CD8-positive, alpha-beta memory T cell (primary cell): ENCODE measurements around the gene ZNRF1. TPM values are rescaled to one million over a fixed set of nuclear protein-coding genes. Genes with fewer than 3 reads are reported as not detected.

Experiments used
- CTCF ChIA-PET: fragments of 350-600 bp; sonication (Branson Sonifier 250); formaldehyde crosslinking; loops from one replicate; lab custom pipeline; 2021; ENCODE audit warnings: antibody characterized with exemption; lab: Charles Lee
- POLR2A ChIA-PET: fragments of 350-600 bp; sonication (Branson Sonifier 250); formaldehyde crosslinking; loops from one replicate; lab custom pipeline; 2021; ENCODE audit warnings: antibody characterized with exemption; lab: Charles Lee
- DNase-seq, 5 donors: peaks; one replicate each; pipeline versions ENCODE4 v3.0.0 to v3.0.0-alpha.2; 2020 to 2022; ENCODE audit warnings: mixed read lengths in 1 of 5
- H3K27ac ChIP-seq: one replicate; pipeline ENCODE4 v1.7.0; 2013; ENCODE audit warnings: low read depth, mild to moderate bottlenecking, low read length, moderate library complexity
- H3K27me3 ChIP-seq: 2 replicates; pipeline ENCODE4 v1.7.0; 2013; ENCODE audit warnings: low read length, mild to moderate bottlenecking; ENCODE audit not compliant: insufficient read depth, poor library complexity, severe bottlenecking
- H3K36me3 ChIP-seq: 2 replicates; pipeline ENCODE4 v1.7.0; 2013; ENCODE audit warnings: mild to moderate bottlenecking, low read length, moderate library complexity; ENCODE audit not compliant: insufficient read depth
- H3K4me1 ChIP-seq: 2 replicates; pipeline ENCODE4 v1.7.0; 2013; ENCODE audit warnings: mild to moderate bottlenecking, low read length, moderate library complexity; ENCODE audit not compliant: insufficient read depth
- H3K4me3 ChIP-seq: 2 replicates; pipeline ENCODE4 v1.7.0; 2013; ENCODE audit warnings: mild to moderate bottlenecking, low read length
- H3K9me3 ChIP-seq: 2 replicates; pipeline ENCODE4 v1.7.0; 2013; ENCODE audit warnings: mild to moderate bottlenecking, low read length
- H3K27ac Mint-ChIP-seq, 8 donors: one replicate each; pipeline ENCODE4 v1.8.0; 2020 to 2021; ENCODE audit warnings: mixed read lengths in 8 of 8, mild to moderate bottlenecking in 6 of 8, inconsistent platforms in 3 of 8, moderate library complexity in 3 of 8
- H3K27me3 Mint-ChIP-seq, 2 donors: one replicate each; pipeline ENCODE4 v1.8.0; 2020 to 2021; ENCODE audit warnings: mixed read lengths in 2 of 2, mild to moderate bottlenecking in 1 of 2, moderate library complexity in 1 of 2
- H3K36me3 Mint-ChIP-seq, 3 donors: one replicate each; pipeline ENCODE4 v1.8.0; 2020 to 2021; ENCODE audit warnings: mixed read lengths in 3 of 3, inconsistent platforms in 1 of 3, mild to moderate bottlenecking in 1 of 3
- H3K4me1 Mint-ChIP-seq, 3 donors: one replicate each; pipeline ENCODE4 v1.8.0; 2020 to 2021; ENCODE audit warnings: mixed read lengths in 3 of 3, inconsistent platforms in 1 of 3, mild to moderate bottlenecking in 1 of 3
- H3K4me3 Mint-ChIP-seq, 7 donors: one replicate each; pipeline ENCODE4 v1.8.0; 2020 to 2021; ENCODE audit warnings: mixed read lengths in 7 of 7, mild to moderate bottlenecking in 6 of 7, moderate library complexity in 4 of 7, inconsistent platforms in 2 of 7
- H3K9me3 Mint-ChIP-seq, 5 donors: one replicate each; pipeline ENCODE4 v1.8.0; 2020 to 2022; ENCODE audit warnings: mixed read lengths in 5 of 5, mild to moderate bottlenecking in 3 of 5, moderate library complexity in 2 of 5, inconsistent platforms in 1 of 5
- polyA plus RNA-seq: library from polyadenylated mRNA; unstranded; fragments of 300-500 nt; fragmentation: Illumina TruSeq; gene quantifications from one replicate; pipeline ENCODE4 v1.2.3, GENCODE V29; 2021
- total RNA-seq, 2 experiments: library from RNA; stranded (reverse); gene quantifications; one replicate each; pipeline ENCODE4 v1.2.3, GENCODE V29; 2021

Gene ZNRF1
- total and polyA plus RNA-seq, 3 experiments from 2014 or later = 2.2 to 14.1 (median 10.8) TPM

- CTCF ChIA-PET = interaction anchor here (1.0 to 1.9 kb wide), 3 partner anchors 22 to 191 kb away, joined by 3 to 12 read pairs (median 7); no protein-coding TSS in a partner anchor
- Histone ChIP-seq H3K27ac (peak overlapping the region; percentile 33), H3K4me1 (peaks cover 41% of the 10 kb centered on the region), H3K36me3 (no peaks in the 10 kb centered on the region), H3K27me3 (no peaks in the 10 kb centered on the region), H3K4me3 (peak overlapping the region; percentile 49), H3K9me3 (no peaks in the 10 kb centered on the region)
- H3K27me3 Mint-ChIP-seq = peaks cover 0 to 5% of the 10 kb centered on the region in 2 donors
- peak overlapping the region; percentile 41 to 93 (median 88) for H3K27ac Mint-ChIP-seq
- DNase-seq = no peak
- no peaks in the 10 kb centered on the region for H3K9me3 Mint-ChIP-seq
- POLR2A ChIA-PET = no interaction called here
- peaks cover 32 to 48% (median 46%) of the 10 kb centered on the region in 3 donors for H3K4me1 Mint-ChIP-seq
- no peaks in the 10 kb centered on the region for H3K36me3 Mint-ChIP-seq
- peak overlapping the region; percentile 3 to 77 (median 52) for H3K4me3 Mint-ChIP-seq
Observed at GRCh38 chr16:75075688-75076268, 77.0 kb downstream of the ZNRF1 start.

- no peak overlapping the region for H3K4me3 Mint-ChIP-seq
- H3K9me3 Mint-ChIP-seq = no peaks in the 10 kb centered on the region
- Histone ChIP-seq H3K36me3 (no peaks in the 10 kb centered on the region), H3K27me3 (no peaks in the 10 kb centered on the region), H3K27ac (no peak overlapping the region), H3K4me1 (peaks cover 37% of the 10 kb centered on the region), H3K4me3 (no peak overlapping the region), H3K9me3 (no peaks in the 10 kb centered on the region)
- H3K36me3 Mint-ChIP-seq = no peaks in the 10 kb centered on the region
- peaks cover 0 to 5% of the 10 kb centered on the region in 2 donors for H3K27me3 Mint-ChIP-seq
- CTCF ChIA-PET = no interaction called here
- DNase-seq = no peak
- POLR2A ChIA-PET = no interaction called here
- peaks cover 28 to 36% (median 35%) of the 10 kb centered on the region in 3 donors for H3K4me1 Mint-ChIP-seq
- no peak overlapping the region for H3K27ac Mint-ChIP-seq
Observed at GRCh38 chr16:75078886-75079285, 80.1 kb downstream of the ZNRF1 start.

- peaks cover 0 to 2% of the 10 kb centered on the region in 2 donors for H3K27me3 Mint-ChIP-seq
- ChIA-PET CTCF (no interaction called here), POLR2A (no interaction called here)
- H3K36me3 Mint-ChIP-seq = no peaks in the 10 kb centered on the region
- Histone ChIP-seq H3K27ac (no peak overlapping the region), H3K27me3 (no peaks in the 10 kb centered on the region), H3K9me3 (no peaks in the 10 kb centered on the region), H3K4me3 (no peak overlapping the region), H3K36me3 (no peaks in the 10 kb centered on the region), H3K4me1 (peaks cover 31% of the 10 kb centered on the region)
- no peak for DNase-seq
- H3K4me3 Mint-ChIP-seq = peak overlapping the region in 1 of 7 donors; percentile 64
- H3K9me3 Mint-ChIP-seq = no peaks in the 10 kb centered on the region
- no peak overlapping the region for H3K27ac Mint-ChIP-seq
- H3K4me1 Mint-ChIP-seq = peaks cover 23 to 31% (median 30%) of the 10 kb centered on the region in 3 donors
Observed at GRCh38 chr16:75079346-75079926, 80.6 kb downstream of the ZNRF1 start.

- H3K4me3 ChIP-seq = no peak overlapping the region
- peaks cover 24% of the 10 kb centered on the region for H3K4me1 ChIP-seq
- peak overlapping the region in 1 of 8 donors; percentile 39 for H3K27ac Mint-ChIP-seq
- H3K4me3 Mint-ChIP-seq = no peak overlapping the region
- H3K27me3 Mint-ChIP-seq = peaks cover 0 to 2% of the 10 kb centered on the region in 2 donors
- DNase-seq = no peak
- H3K36me3 Mint-ChIP-seq = no peaks in the 10 kb centered on the region
- H3K27me3 ChIP-seq = no peaks in the 10 kb centered on the region
- no peaks in the 10 kb centered on the region for H3K9me3 ChIP-seq
- H3K27ac ChIP-seq = no peak overlapping the region
- peaks cover 16 to 22% (median 21%) of the 10 kb centered on the region in 3 donors for H3K4me1 Mint-ChIP-seq
- CTCF ChIA-PET = no interaction called here
- POLR2A ChIA-PET = no interaction called here
- no peaks in the 10 kb centered on the region for H3K36me3 ChIP-seq
- H3K9me3 Mint-ChIP-seq = no peaks in the 10 kb centered on the region
Observed at GRCh38 chr16:75080205-75081029, 81.6 kb downstream of the ZNRF1 start.

- Mint-ChIP-seq H3K27me3 (peaks cover 0 to 2% of the 10 kb centered on the region in 2 donors), H3K4me3 (no peak overlapping the region), H3K36me3 (no peaks in the 10 kb centered on the region), H3K27ac (peak overlapping the region in 2 of 8 donors; percentile 15 to 32), H3K9me3 (peaks cover 0 to 1% (median 0%) of the 10 kb centered on the region in 5 donors), H3K4me1 (peaks cover 7 to 13% (median 12%) of the 10 kb centered on the region in 3 donors)
- CTCF ChIA-PET = no interaction called here
- no peak overlapping the region for H3K27ac ChIP-seq
- H3K4me3 ChIP-seq = no peak overlapping the region
- no peaks in the 10 kb centered on the region for H3K36me3 ChIP-seq
- POLR2A ChIA-PET = no interaction called here
- no peak for DNase-seq
- H3K27me3 ChIP-seq = no peaks in the 10 kb centered on the region
- H3K4me1 ChIP-seq = peaks cover 15% of the 10 kb centered on the region
- H3K9me3 ChIP-seq = no peaks in the 10 kb centered on the region
Observed at GRCh38 chr16:75081179-75081859, 82.5 kb downstream of the ZNRF1 start.

- ChIA-PET CTCF (no interaction called here), POLR2A (no interaction called here)
- no peaks in the 10 kb centered on the region for H3K27me3 Mint-ChIP-seq
Observed at GRCh38 chr16:75083813-75084212, 85.0 kb downstream of the ZNRF1 start.

GRCh38 chr16:75085556-75085955 is 86.7 kb downstream of the ZNRF1 start:
- CTCF ChIA-PET = interaction anchor here (0.8 kb wide), 1 partner anchor 25 kb away, joined by 3 read pairs; no protein-coding TSS in a partner anchor
- Mint-ChIP-seq H3K4me1 (no peaks in the 10 kb centered on the region), H3K36me3 (no peaks in the 10 kb centered on the region), H3K27me3 (no peaks in the 10 kb centered on the region), H3K4me3 (no peak overlapping the region), H3K9me3 (peaks cover 0 to 1% (median 0%) of the 10 kb centered on the region in 5 donors), H3K27ac (peak overlapping the region in 1 of 8 donors; percentile 48)
- no peak overlapping the region for H3K27ac ChIP-seq
- POLR2A ChIA-PET = no interaction called here
- no peaks in the 10 kb centered on the region for H3K27me3 ChIP-seq
- H3K9me3 ChIP-seq = no peaks in the 10 kb centered on the region
- H3K4me3 ChIP-seq = no peak overlapping the region
- DNase-seq = no peak
- no peaks in the 10 kb centered on the region for H3K36me3 ChIP-seq
- no peaks in the 10 kb centered on the region for H3K4me1 ChIP-seq

More at GRCh38 chr16:75083813-75084212, 85.0 kb downstream of the ZNRF1 start:
- Histone ChIP-seq H3K27ac (no peak overlapping the region), H3K36me3 (no peaks in the 10 kb centered on the region), H3K4me1 (no peaks in the 10 kb centered on the region), H3K4me3 (no peak overlapping the region), H3K9me3 (no peaks in the 10 kb centered on the region), H3K27me3 (no peaks in the 10 kb centered on the region)
- H3K36me3 Mint-ChIP-seq = no peaks in the 10 kb centered on the region
- peaks cover 0 to 1% (median 0%) of the 10 kb centered on the region in 5 donors for H3K9me3 Mint-ChIP-seq
- H3K4me1 Mint-ChIP-seq = no peaks in the 10 kb centered on the region
- DNase-seq = no peak
- H3K27ac Mint-ChIP-seq = peak overlapping the region in 3 of 8 donors; percentile 27 to 44 (median 29)
- H3K4me3 Mint-ChIP-seq = no peak overlapping the region
